Neuronal stem cell (in vitro differentiated cells): ENCODE measurements around the gene VPS36.

Source experiments
- DNase-seq: peaks from one replicate; pipeline ENCODE4 v3.0.0-alpha.2; 2013; ENCODE audit warnings: low spot score
- H2AFZ ChIP-seq: one replicate; pipeline ENCODE4 v1.6.1; 2013; ENCODE audit warnings: mild to moderate bottlenecking, low read length, inconsistent platforms
- H2AK5ac ChIP-seq: 2 replicates; pipeline ENCODE4 v1.6.1; 2013; ENCODE audit warnings: low read depth, mild to moderate bottlenecking, inconsistent platforms, low read length, moderate library complexity, mixed read lengths
- H2BK120ac ChIP-seq: 2 replicates; pipeline ENCODE4 v1.6.1; 2013; ENCODE audit warnings: low read depth, mild to moderate bottlenecking, inconsistent platforms, low read length, moderate library complexity, mixed read lengths
- H2BK12ac ChIP-seq: one replicate; pipeline ENCODE4 v1.6.1; 2013; ENCODE audit warnings: low read length, inconsistent platforms
- H2BK15ac ChIP-seq: 2 replicates; pipeline ENCODE4 v1.6.1; 2013; ENCODE audit warnings: mild to moderate bottlenecking, low read length, inconsistent platforms, mixed read lengths
- H2BK5ac ChIP-seq: one replicate; pipeline ENCODE4 v1.6.1; 2013; ENCODE audit warnings: inconsistent platforms, mild to moderate bottlenecking, low read length, moderate library complexity
- H3K14ac ChIP-seq: one replicate; pipeline ENCODE4 v1.6.1; 2013; ENCODE audit warnings: low read length, inconsistent platforms
- H3K18ac ChIP-seq: 2 replicates; pipeline ENCODE4 v1.6.1; 2013; ENCODE audit warnings: low read length, inconsistent platforms
- H3K23ac ChIP-seq: 2 replicates; pipeline ENCODE4 v1.6.1; 2013; ENCODE audit warnings: low read depth, mild to moderate bottlenecking, mixed read lengths, low read length, inconsistent platforms; ENCODE audit not compliant: poor library complexity
- H3K27ac ChIP-seq: replicated peaks from 3 replicates; pipeline ENCODE4 v1.5.1; 2013; ENCODE audit warnings: low read length, inconsistent platforms
- H3K27me3 ChIP-seq, 3 experiments: 2 replicates each; pipeline ENCODE4 v1.6.1; 2013; ENCODE audit warnings: low read length in 3 of 3, mild to moderate bottlenecking in 2 of 3, inconsistent platforms in 1 of 3, low read depth in 1 of 3, mixed read lengths in 1 of 3, moderate library complexity in 1 of 3; ENCODE audit not compliant: control insufficient read depth in 3 of 3, insufficient read depth in 3 of 3
- H3K36me3 ChIP-seq, 2 donors: replicated peaks in 1 of 2; 2 replicates each; pipeline ENCODE4 v1.6.1; 2013; ENCODE audit warnings: low read length in 2 of 2; ENCODE audit not compliant: control insufficient read depth in 2 of 2, insufficient read depth in 2 of 2
- H3K4ac ChIP-seq: 2 replicates; pipeline ENCODE4 v1.6.1; 2013; ENCODE audit warnings: inconsistent platforms, mild to moderate bottlenecking, low read length, moderate library complexity
- H3K4me1 ChIP-seq, 2 donors: 1 replicate in 1 of 2; 2 replicates in 1 of 2; pipeline ENCODE4 v1.6.1; 2013; ENCODE audit warnings: low read length in 2 of 2, low read depth in 1 of 2; ENCODE audit not compliant: control insufficient read depth in 2 of 2, insufficient read depth in 1 of 2
- H3K4me2 ChIP-seq: one replicate; pipeline ENCODE4 v1.6.1; 2013; ENCODE audit warnings: mild to moderate bottlenecking, low read length, inconsistent platforms; ENCODE audit not compliant: insufficient read depth, poor library complexity, severe bottlenecking
- H3K4me3 ChIP-seq, 2 donors: 2 replicates each; pipeline ENCODE4 v1.5.1; 2013; ENCODE audit warnings: low read length in 2 of 2, mild to moderate bottlenecking in 2 of 2, inconsistent platforms in 1 of 2, moderate library complexity in 1 of 2
- H3K79me1 ChIP-seq: one replicate; pipeline ENCODE4 v1.6.1; 2013; ENCODE audit warnings: low read depth, mild to moderate bottlenecking, inconsistent platforms, low read length, moderate library complexity
- H3K9ac ChIP-seq: one replicate; pipeline ENCODE4 v1.6.1; 2013; ENCODE audit warnings: mild to moderate bottlenecking, low read depth, low read length, inconsistent platforms; ENCODE audit not compliant: poor library complexity
- H3K9me3 ChIP-seq, 2 donors: replicated peaks in 1 of 2; 2 replicates each; pipeline versions ENCODE3 to v1.6.1; 2013; ENCODE audit warnings: low read length in 2 of 2, mild to moderate bottlenecking in 2 of 2, inconsistent platforms in 1 of 2, low read depth in 1 of 2, mixed read lengths in 1 of 2, moderate library complexity in 1 of 2; ENCODE audit not compliant: control insufficient read depth in 2 of 2, insufficient read depth in 1 of 2
- H4K8ac ChIP-seq: one replicate; pipeline ENCODE4 v1.6.1; 2013; ENCODE audit warnings: low read depth, mild to moderate bottlenecking, inconsistent platforms, low read length, moderate library complexity
- H4K91ac ChIP-seq: one replicate; pipeline ENCODE4 v1.6.1; 2013; ENCODE audit warnings: low read length, low read depth, mild to moderate bottlenecking, inconsistent platforms; ENCODE audit not compliant: poor library complexity
- WGBS, 2 donors: extraction: QIAGEN DNeasy Blood & Tissue Kit; methylation state at CpG; one replicate each; pipeline ENCODE4 v1.1.7; 2013; ENCODE audit warnings: missing lambda C conversion rate in 2 of 2, mixed read lengths in 1 of 2; ENCODE audit not compliant: insufficient read length in 2 of 2, insufficient replicate concordance in 1 of 2; ENCODE audit errors: extremely low coverage in 2 of 2; 5-methylcytosine and 5-hydroxymethylcytosine counted together

Gene VPS36

GRCh38 chr13:52405767-52406494 lies 44.5 kb downstream of the VPS36 start, which contains the start of gene THSD1:
Gene THSD1, minus strand, starts transcription at chr13:52406172. Its CDS starts 3,572 bp downstream, at chr13:52402600.
- Histone ChIP-seq H3K4me1 (peaks cover 0 to 3% of the 10 kb centered on the region in 2 donors), H3K14ac (no peak within 1 kb of the TSS), H3K36me3 (peaks cover 0 to 10% of the 10 kb centered on the region in 2 donors), H4K8ac (no peak within 1 kb of the TSS), H2AFZ (peak within 1 kb of the TSS; percentile 84), H3K9me3 (no peaks in the 10 kb centered on the region), H3K27me3 (peaks cover 0 to 23% (median 0%) of the 10 kb centered on the region in 3 experiments), H2BK12ac (no peak within 1 kb of the TSS), H3K27ac (no peak within 1 kb of the TSS), H2BK15ac (peak within 1 kb of the TSS; percentile 37), H2AK5ac (peak within 1 kb of the TSS; percentile 46), H3K4ac (no peak within 1 kb of the TSS), H3K18ac (peak within 1 kb of the TSS; percentile 90), H3K4me2 (peak within 1 kb of the TSS; percentile 94), H3K23ac (peak within 1 kb of the TSS; percentile 80), H3K79me1 (peaks cover 3% of the 10 kb centered on the region), H3K9ac (peak within 1 kb of the TSS; percentile 64), H2BK5ac (no peak within 1 kb of the TSS), H3K4me3 (peak within 1 kb of the TSS; percentile 29 to 79), H4K91ac (no peak within 1 kb of the TSS), H2BK120ac (no peak within 1 kb of the TSS)
- peak; percentile 17 for DNase-seq
- no CpG with 5 or more reads among the region's 68 CpGs for WGBS, 2 donors

- Histone ChIP-seq H3K4ac (no peak overlapping the region), H4K8ac (no peak overlapping the region), H3K9me3 (no peaks in the 10 kb centered on the region), H2AFZ (peak overlapping the region; percentile 84), H3K36me3 (peaks cover 0 to 5% of the 10 kb centered on the region in 2 donors), H3K4me3 (peak overlapping the region in 1 of 2 donors; percentile 79), H3K14ac (no peak overlapping the region), H3K23ac (no peak overlapping the region), H2AK5ac (no peak overlapping the region), H2BK5ac (no peak overlapping the region), H3K4me2 (peak overlapping the region; percentile 94), H3K27ac (no peak overlapping the region), H2BK120ac (no peak overlapping the region), H2BK12ac (no peak overlapping the region), H4K91ac (no peak overlapping the region), H2BK15ac (no peak overlapping the region), H3K79me1 (peaks cover 3% of the 10 kb centered on the region), H3K27me3 (peaks cover 0 to 23% (median 0%) of the 10 kb centered on the region in 3 experiments), H3K9ac (no peak overlapping the region), H3K18ac (no peak overlapping the region), H3K4me1 (peaks cover 0 to 3% of the 10 kb centered on the region in 2 donors)
- no peak for DNase-seq
- no CpG with 5 or more reads among the region's 14 CpGs for WGBS, 2 donors
Observed at GRCh38 chr13:52405369-52405766, 45.1 kb downstream of the VPS36 start.

- Histone ChIP-seq H3K27ac (no peak overlapping the region), H3K79me1 (no peaks in the 10 kb centered on the region), H2AK5ac (no peak overlapping the region), H3K18ac (no peak overlapping the region), H3K14ac (no peak overlapping the region), H3K9ac (no peak overlapping the region), H3K4me2 (no peak overlapping the region), H2BK12ac (no peak overlapping the region), H3K9me3 (no peaks in the 10 kb centered on the region), H2BK15ac (no peak overlapping the region), H3K4me3 (no peak overlapping the region), H2AFZ (no peak overlapping the region), H3K4ac (no peak overlapping the region), H4K8ac (no peak overlapping the region), H3K36me3 (no peaks in the 10 kb centered on the region), H2BK120ac (no peak overlapping the region), H4K91ac (no peak overlapping the region), H2BK5ac (no peak overlapping the region), H3K23ac (no peak overlapping the region), H3K27me3 (peaks cover 0 to 4% (median 0%) of the 10 kb centered on the region in 3 experiments), H3K4me1 (no peaks in the 10 kb centered on the region)
- DNase-seq = no peak
- no CpG with 5 or more reads among the region's 1 CpG for WGBS, 2 donors
Observed at GRCh38 chr13:52399708-52400107, 50.7 kb downstream of the VPS36 start.

DNA sequence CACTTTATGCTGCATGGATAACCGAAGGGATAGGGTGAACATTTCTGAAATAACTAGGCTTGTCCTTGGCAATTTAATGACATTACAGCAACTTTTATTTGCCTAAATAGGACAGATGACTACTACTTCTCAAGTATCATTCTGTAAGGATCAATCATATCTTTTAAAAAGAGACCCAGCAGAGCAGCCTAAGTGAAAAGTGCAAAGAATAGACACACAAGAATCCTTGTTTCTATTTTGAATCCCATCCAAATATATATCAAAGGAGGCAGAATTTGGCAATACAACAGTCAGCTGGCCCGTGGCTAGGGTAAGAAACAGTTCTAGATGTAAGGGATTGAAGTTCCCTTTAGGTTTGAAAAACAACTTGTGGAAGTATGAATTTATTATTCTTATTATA lies 51.4 kb downstream of the VPS36 start:
- H2AFZ ChIP-seq = no peak overlapping the region
- H3K27me3 ChIP-seq = no peaks in the 10 kb centered on the region
- no peaks in the 10 kb centered on the region for H3K36me3 ChIP-seq
- no peak overlapping the region for H2BK12ac ChIP-seq
- no peaks in the 10 kb centered on the region for H3K9me3 ChIP-seq
- H3K79me1 ChIP-seq = no peaks in the 10 kb centered on the region
- H4K8ac ChIP-seq = no peak overlapping the region
- H2AK5ac ChIP-seq = no peak overlapping the region
- H3K23ac ChIP-seq = no peak overlapping the region
- H2BK15ac ChIP-seq = no peak overlapping the region
- no peak overlapping the region for H4K91ac ChIP-seq
- no peak overlapping the region for H3K4me2 ChIP-seq
- H3K18ac ChIP-seq = no peak overlapping the region
- no peak overlapping the region for H3K27ac ChIP-seq
- no peaks in the 10 kb centered on the region for H3K4me1 ChIP-seq
- no peak for DNase-seq
- no peak overlapping the region for H2BK120ac ChIP-seq
- no CpG with 5 or more reads among the region's 2 CpGs for WGBS, 2 donors
- no peak overlapping the region for H3K4me3 ChIP-seq
- no peak overlapping the region for H3K9ac ChIP-seq
- H2BK5ac ChIP-seq = no peak overlapping the region
- no peak overlapping the region for H3K4ac ChIP-seq
- no peak overlapping the region for H3K14ac ChIP-seq
